ENCODE data around the gene CREG2.

- TF ChIP-seq, protein P1, sequence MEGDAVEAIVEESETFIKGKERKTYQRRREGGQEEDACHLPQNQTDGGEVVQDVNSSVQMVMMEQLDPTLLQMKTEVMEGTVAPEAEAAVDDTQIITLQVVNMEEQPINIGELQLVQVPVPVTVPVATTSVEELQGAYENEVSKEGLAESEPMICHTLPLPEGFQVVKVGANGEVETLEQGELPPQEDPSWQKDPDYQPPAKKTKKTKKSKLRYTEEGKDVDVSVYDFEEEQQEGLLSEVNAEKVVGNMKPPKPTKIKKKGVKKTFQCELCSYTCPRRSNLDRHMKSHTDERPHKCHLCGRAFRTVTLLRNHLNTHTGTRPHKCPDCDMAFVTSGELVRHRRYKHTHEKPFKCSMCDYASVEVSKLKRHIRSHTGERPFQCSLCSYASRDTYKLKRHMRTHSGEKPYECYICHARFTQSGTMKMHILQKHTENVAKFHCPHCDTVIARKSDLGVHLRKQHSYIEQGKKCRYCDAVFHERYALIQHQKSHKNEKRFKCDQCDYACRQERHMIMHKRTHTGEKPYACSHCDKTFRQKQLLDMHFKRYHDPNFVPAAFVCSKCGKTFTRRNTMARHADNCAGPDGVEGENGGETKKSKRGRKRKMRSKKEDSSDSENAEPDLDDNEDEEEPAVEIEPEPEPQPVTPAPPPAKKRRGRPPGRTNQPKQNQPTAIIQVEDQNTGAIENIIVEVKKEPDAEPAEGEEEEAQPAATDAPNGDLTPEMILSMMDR (conservative IDR thresholded peaks at IDR 0.05 in 1 of 2, IDR thresholded peaks at IDR 0.05 in 1 of 2; ENCODE audit: low read depth in 1 of 2, low read length in 2 of 2), result no peak
- TF ChIP-seq EZH2 (IDR thresholded peaks at IDR 0.05; ENCODE audit: low read length, missing control alignments), result no peak
Observed at GRCh38 chr2:101299604-101300003, 87.7 kb downstream of the CREG2 start.

Measured in fibroblast of lung (primary cell).